ENCODE data around the gene NTN1.

NTN1 gene

DNA sequence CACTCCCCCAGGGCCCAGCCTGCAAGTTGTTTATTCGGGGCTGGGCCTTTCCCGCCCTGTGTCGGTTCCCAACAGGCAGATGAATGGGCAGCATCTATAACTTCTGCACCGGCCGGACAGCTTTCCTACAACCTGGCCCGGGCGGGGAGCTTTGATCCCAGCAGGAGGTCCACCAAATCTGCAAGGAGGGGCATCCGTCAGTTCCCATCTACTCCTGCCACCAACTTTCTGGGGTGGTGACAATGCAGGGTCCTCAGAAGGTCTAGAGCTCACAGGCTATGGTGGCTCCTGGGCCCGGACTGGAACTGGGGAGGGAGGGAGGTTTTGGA is 211.9 kb downstream of the NTN1 start:
- DNase-seq (no peak), ATAC-seq (no peak)
- peaks cover 20% of the 10 kb centered on the region for H3K27me3 Mint-ChIP-seq
- H3K9me3 Mint-ChIP-seq, result no peaks in the 10 kb centered on the region
- no peaks in the 10 kb centered on the region for H3K4me1 Mint-ChIP-seq
- no peak overlapping the region for H3K27ac Mint-ChIP-seq
- H3K4me3 Mint-ChIP-seq, result no peak overlapping the region

GRCh38 chr17:9233761-9234160 is 212.5 kb downstream of the NTN1 start:
- no peak for DNase-seq
- Mint-ChIP-seq H3K27ac (no peak overlapping the region), H3K27me3 (peaks cover 20% of the 10 kb centered on the region), H3K4me3 (no peak overlapping the region), H3K9me3 (no peaks in the 10 kb centered on the region), H3K4me1 (peaks cover 4% of the 10 kb centered on the region)
- ATAC-seq, result no peak

DNA sequence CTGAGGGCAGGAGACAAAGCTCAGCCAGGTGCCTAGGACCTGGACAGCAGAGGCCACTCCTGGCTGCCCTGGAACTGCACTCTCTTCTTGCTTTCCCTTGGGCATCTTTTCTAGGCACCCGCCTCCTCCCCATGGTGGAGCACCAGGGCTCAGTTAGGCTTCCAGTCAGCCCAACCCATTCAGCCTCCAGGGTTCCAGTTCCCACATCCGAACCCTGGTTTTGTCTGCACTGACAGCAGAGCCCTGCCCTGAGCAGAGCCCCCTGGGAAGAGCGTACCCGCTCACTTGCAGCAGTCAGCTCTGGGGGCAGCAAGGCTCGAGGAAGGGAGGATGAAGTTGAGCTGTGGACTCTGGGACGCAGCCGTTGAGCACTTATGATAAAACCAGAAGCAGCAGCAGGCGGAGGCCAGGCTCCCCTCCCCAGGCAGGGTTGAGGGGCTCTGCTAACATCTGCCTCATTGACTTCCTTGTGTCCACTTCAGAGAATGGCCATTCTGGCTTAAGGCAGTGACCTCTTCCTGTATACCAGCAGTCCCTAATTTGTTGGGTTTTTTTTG is 213.2 kb downstream of the NTN1 start:
- DNase-seq, result no peak
- ATAC-seq, result no peak
- no peaks in the 10 kb centered on the region for H3K9me3 Mint-ChIP-seq
- H3K4me1 Mint-ChIP-seq, result peaks cover 11% of the 10 kb centered on the region
- no peak overlapping the region for H3K27ac Mint-ChIP-seq
- peaks cover 20% of the 10 kb centered on the region for H3K27me3 Mint-ChIP-seq
- no peak overlapping the region for H3K4me3 Mint-ChIP-seq

DNA sequence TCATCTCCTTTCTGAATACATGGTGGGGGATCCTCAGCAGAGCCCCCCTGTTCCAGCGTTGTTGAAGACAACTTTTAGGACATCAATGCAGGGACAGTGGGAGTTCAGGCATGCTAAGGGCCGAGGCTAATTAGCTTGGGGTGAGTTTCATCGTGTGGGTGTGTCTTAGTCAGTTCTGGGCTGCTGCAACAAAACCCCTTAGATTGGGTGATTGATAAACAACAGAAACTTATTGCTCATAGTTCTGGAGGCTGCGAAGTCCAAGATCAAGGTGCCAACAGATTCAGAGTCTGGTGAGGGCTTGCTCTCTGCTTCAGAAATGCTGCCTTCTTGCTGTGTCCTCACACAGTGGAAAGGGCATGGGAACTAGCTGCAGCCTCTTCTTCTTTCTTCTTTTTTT is 214.0 kb downstream of the NTN1 start:
- Mint-ChIP-seq H3K4me1 (peaks cover 15% of the 10 kb centered on the region), H3K27ac (peak overlapping the region in 1 of 2 donors; percentile 91), H3K9me3 (no peaks in the 10 kb centered on the region), H3K27me3 (peaks cover 20% of the 10 kb centered on the region), H3K4me3 (no peak overlapping the region)
- no peak for ATAC-seq
- no peak for DNase-seq

GRCh38 chr17:9236286-9237052 is 215.2 kb downstream of the NTN1 start:
- Mint-ChIP-seq H3K4me1 (peaks cover 26% of the 10 kb centered on the region), H3K27ac (no peak overlapping the region), H3K9me3 (no peaks in the 10 kb centered on the region), H3K4me3 (no peak overlapping the region), H3K27me3 (peaks cover 20% of the 10 kb centered on the region)
- DNase-seq (no peak), ATAC-seq (no peak)

- Mint-ChIP-seq H3K4me1 (peaks cover 29% of the 10 kb centered on the region), H3K9me3 (no peaks in the 10 kb centered on the region), H3K27ac (no peak overlapping the region), H3K27me3 (peaks cover 20% of the 10 kb centered on the region), H3K4me3 (no peak overlapping the region)
- DNase-seq (no peak), ATAC-seq (no peak)
These were observed 215.7 kb downstream of the NTN1 start for GRCh38 chr17:9237053-9237410.

GRCh38 chr17:9237661-9238301 is 216.5 kb downstream of the NTN1 start:
- Mint-ChIP-seq H3K4me3 (no peak overlapping the region), H3K27ac (no peak overlapping the region)
- no peak for ATAC-seq

DNA sequence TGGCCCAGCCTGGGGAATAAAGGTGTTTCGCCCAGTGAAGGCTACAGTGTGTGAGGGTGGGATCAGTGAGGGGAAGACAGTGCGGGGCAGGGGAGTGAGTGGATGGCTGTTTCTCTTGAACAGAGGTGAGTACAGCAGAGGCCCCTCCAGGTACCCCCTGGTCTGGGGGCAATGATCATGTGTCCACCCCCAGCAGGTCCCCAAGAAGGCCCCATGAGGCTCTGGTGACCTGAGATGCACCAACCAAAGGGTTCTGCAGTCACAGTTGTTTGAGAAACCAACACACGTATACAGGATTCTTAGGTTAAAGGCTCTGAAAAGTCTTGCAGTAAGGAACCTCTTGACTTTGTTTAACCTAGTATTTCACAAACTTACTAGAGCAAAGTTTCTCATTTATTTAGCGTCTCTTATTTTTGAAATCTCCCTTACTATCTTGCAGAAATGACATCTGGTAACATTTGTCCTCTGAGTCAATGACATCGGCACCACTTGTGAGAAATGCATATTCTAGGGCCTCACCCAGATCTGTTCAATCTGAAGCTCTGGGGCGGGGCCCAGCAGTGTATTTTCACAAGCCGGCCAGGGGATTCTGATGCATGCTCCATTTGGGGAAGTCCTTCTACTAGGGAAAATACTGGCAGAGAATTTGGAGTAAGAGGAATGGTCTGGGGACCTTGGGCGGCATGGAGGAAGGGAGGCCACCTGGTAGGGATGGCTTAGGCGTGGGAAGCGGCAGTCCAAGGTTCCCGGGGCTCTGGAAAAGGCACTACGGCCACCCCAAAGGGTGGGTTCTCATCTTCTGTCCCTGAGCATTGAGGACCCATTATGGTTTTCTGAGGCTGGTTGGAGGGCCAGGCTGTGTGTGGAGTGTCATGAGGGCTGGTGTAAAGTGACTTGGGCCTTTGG is 217.3 kb downstream of the NTN1 start:
- no peak for DNase-seq
- H3K27me3 Mint-ChIP-seq, result peaks cover 16% of the 10 kb centered on the region
- H3K4me1 Mint-ChIP-seq, result peaks cover 29% of the 10 kb centered on the region
- no peak for ATAC-seq
- peak overlapping the region in 1 of 2 donors; percentile 2 for H3K27ac Mint-ChIP-seq
- H3K4me3 Mint-ChIP-seq, result peak overlapping the region; percentile 81 to 86
- no peaks in the 10 kb centered on the region for H3K9me3 Mint-ChIP-seq

More at GRCh38 chr17:9237661-9238301, 216.5 kb downstream of the NTN1 start:
- Mint-ChIP-seq H3K27me3 (peaks cover 20% of the 10 kb centered on the region), H3K9me3 (no peaks in the 10 kb centered on the region), H3K4me1 (peaks cover 29% of the 10 kb centered on the region)
- no peak for DNase-seq

- Mint-ChIP-seq H3K27me3 (peaks cover 8% of the 10 kb centered on the region), H3K4me1 (peaks cover 29% of the 10 kb centered on the region), H3K4me3 (peak overlapping the region; percentile 81 to 86), H3K9me3 (no peaks in the 10 kb centered on the region), H3K27ac (peak overlapping the region; percentile 59 to 86)
- peak; percentile 46 for ATAC-seq
- peak; percentile 24 to 36 for DNase-seq
These were observed 218.0 kb downstream of the NTN1 start for GRCh38 chr17:9239246-9239792.

DNA sequence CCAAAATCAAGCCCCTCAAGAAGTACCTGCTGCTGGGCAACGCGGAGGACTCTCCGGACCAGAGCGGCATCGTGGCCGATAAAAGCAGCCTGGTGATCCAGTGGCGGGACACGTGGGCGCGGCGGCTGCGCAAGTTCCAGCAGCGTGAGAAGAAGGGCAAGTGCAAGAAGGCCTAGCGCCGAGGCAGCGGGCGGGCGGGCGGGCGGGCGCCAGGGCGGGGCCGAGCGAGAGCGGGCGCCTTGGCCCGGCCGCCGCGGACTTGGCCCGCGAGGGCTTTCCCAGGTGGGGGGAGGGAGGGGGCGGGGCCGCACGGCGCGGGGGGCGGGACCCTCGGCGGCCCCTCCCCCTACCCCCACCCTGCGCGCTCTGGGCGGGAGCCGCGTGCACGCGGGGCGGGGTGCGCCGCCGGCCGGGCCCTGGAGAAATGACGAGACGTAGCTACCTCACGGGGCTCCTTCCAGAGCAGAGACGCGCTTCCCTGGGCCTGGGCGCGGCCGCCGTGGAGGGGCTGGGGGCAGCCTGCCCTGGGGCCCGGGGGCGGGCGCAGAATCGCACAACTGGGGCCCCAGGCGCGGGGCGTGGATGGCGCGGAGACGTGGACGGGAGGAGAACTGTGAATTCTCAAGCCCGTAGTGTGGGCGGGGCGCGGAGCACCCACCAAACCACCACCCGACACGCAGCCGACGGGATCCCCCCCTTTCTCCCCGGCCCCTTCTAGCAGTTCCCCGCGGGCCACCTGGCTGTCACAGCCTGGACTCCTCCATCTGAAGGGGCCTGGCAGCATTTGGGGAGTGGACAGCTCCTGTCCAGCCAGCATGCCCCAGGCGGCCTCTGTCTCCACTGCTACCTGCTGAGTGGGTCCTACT is 218.7 kb downstream of the NTN1 start:
- peaks cover 29% of the 10 kb centered on the region for H3K4me1 Mint-ChIP-seq
- ATAC-seq (peak; percentile 83), DNase-seq (peak; percentile 63 to 75)
- peak overlapping the region; percentile 59 to 86 for H3K27ac Mint-ChIP-seq
- no peaks in the 10 kb centered on the region for H3K9me3 Mint-ChIP-seq
- peak overlapping the region; percentile 81 to 86 for H3K4me3 Mint-ChIP-seq
- peaks cover 6% of the 10 kb centered on the region for H3K27me3 Mint-ChIP-seq

DNA sequence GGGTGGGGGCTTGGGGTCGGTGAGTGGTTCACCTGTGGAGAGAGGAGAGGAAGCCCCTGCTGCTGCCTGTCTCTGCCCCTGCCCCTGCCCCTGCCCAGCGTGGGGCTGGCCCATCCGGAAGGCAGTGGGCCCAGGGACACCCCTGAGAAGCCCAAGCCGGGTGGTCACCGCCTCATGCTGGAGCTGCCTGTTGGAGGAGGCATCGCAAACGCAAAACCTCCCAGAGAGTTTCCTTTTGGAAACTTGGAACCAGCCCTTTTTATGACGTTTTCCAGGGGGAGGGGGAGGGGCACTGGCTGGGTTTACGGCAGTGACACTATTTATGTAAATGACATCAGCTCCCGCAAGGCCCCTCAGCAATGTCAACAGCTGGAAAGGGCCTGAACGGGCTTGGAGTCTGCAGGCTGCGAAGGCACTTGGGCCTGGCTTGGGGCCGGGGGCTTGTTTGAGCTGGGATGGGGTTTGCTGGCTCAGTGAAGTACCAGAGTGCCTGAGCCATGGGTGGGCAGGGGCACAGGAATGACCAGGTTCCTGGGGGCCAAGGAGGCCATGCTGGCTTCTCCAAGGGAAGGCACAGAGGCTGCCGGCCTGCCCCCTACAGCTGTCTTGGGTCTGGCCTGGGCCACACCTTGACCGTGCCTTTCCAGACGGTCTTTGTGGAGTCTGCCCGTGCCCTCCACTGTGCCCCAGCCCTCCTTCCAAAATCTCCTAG is 219.5 kb downstream of the NTN1 start:
- no peaks in the 10 kb centered on the region for H3K9me3 Mint-ChIP-seq
- DNase-seq (no peak), ATAC-seq (no peak)
- peak overlapping the region; percentile 48 to 61 for H3K27ac Mint-ChIP-seq
- H3K27me3 Mint-ChIP-seq, result peaks cover 6% of the 10 kb centered on the region
- H3K4me1 Mint-ChIP-seq, result peaks cover 29% of the 10 kb centered on the region
- H3K4me3 Mint-ChIP-seq, result peak overlapping the region; percentile 64 to 70

DNA sequence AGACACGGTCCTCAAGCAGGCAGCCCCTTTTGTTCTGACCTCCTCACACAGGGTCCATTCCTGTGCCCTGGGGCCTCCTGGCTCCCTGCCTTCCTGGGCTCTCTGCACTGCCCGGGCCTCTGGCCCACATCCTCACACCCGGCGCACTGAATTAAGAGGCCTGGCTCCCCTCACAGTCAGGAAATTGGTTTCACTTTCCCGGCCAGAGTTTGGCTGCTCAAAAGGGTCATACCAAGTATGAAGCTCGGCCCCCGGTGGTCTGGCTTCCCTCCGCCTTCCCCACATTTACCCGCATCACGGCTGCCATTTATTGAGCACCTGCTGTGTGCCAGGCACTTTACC is 220.0 kb downstream of the NTN1 start:
- no peak for ATAC-seq
- H3K27ac Mint-ChIP-seq, result no peak overlapping the region

DNA sequence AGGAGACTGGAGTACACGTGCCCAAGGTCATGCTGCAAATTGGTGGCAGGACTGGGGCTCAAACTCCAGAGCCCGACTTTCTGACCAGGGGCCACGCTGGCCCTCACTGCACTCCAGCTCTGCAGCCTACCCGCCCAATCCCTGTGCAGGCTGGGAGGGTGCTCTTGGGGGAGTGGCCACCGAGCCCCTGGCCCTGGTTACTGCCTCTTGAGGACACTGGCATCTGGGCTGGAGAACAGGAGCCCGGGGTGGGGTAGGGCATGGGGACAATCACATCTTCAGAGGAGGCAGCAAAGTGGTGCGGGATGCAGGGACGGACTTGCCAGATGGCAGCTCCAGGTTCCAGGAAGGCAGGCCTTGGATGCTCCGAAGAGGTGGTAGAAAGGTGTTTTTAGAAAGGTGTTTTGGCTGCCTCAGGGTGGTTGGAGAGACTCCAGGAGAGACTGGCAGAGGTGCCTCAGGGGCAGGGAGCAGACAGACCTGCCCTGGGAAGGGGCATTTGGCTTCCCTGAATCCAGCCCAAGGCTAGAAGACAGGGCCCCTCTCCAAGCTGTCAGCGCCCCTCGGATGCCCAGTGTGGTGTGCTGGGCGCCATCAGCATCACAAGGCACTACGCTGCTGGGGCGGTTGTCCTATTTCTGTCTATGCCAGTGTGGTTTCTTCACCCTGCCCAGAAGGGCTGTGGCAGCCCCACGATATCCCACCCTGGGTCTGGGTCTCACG is 220.6 kb downstream of the NTN1 start:
- ATAC-seq, result no peak
- Mint-ChIP-seq H3K4me3 (no peak overlapping the region), H3K27me3 (peaks cover 6% of the 10 kb centered on the region), H3K27ac (peak overlapping the region in 1 of 2 donors; percentile 6), H3K4me1 (peaks cover 29% of the 10 kb centered on the region), H3K9me3 (no peaks in the 10 kb centered on the region)
- DNase-seq, result no peak

More for the DNA sequence above, 220.0 kb downstream of the NTN1 start:
- H3K4me1 Mint-ChIP-seq, result peaks cover 29% of the 10 kb centered on the region
- peak overlapping the region in 1 of 2 donors; percentile 24 for H3K4me3 Mint-ChIP-seq
- peaks cover 6% of the 10 kb centered on the region for H3K27me3 Mint-ChIP-seq
- DNase-seq, result no peak
- H3K9me3 Mint-ChIP-seq, result no peaks in the 10 kb centered on the region

DNA sequence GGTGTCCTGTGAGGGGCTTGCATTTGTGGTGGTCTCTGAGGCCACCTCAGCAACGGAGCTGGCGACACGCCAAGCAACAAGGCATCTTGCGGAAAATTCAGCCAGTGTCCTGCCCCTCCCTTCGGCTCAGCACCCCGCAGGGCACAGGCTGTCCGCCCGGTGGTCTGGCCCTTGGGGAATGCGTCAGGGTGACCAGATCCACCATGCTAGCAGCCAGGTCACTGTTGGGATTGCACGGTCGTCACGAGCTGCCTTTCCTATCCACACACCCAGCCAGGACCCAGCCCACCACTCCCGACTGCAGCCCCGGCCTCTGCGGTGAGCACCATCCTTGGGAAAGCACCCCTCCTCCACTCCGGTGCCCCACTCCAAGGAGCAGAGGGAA is 221.2 kb downstream of the NTN1 start:
- no peak for ATAC-seq
- no peak overlapping the region for H3K4me3 Mint-ChIP-seq
- DNase-seq, result no peak
- H3K27me3 Mint-ChIP-seq, result peaks cover 6% of the 10 kb centered on the region
- no peaks in the 10 kb centered on the region for H3K9me3 Mint-ChIP-seq
- peaks cover 29% of the 10 kb centered on the region for H3K4me1 Mint-ChIP-seq
- H3K27ac Mint-ChIP-seq, result no peak overlapping the region
